A172 (cell line): Measurements from ENCODE around the gene CFAP119. TPM values are rescaled to one million over a fixed set of nuclear protein-coding genes. Genes with fewer than 3 reads are reported as not detected.
"Not testable (repeated sequence)": the region's sequence is repeated elsewhere in the genome, so short reads cannot be mapped to it uniquely, and the experiment has no call there.

ENCODE experiments used
- DNase-seq: peaks from one replicate; pipeline ENCODE4 v3.0.0-alpha.2; 2015; ENCODE audit warnings: low spot score
- total RNA-seq: library from RNA; depleted of rRNA; stranded (reverse); fragments of >200 nt; shearing (Covaris generic); gene quantifications from 2 replicates; pipeline ENCODE4 v1.2.3, GENCODE V29; 2014; rRNA removed

Gene CFAP119
- 6.5 and 10.5 TPM in 2 replicates for total RNA-seq

DNA sequence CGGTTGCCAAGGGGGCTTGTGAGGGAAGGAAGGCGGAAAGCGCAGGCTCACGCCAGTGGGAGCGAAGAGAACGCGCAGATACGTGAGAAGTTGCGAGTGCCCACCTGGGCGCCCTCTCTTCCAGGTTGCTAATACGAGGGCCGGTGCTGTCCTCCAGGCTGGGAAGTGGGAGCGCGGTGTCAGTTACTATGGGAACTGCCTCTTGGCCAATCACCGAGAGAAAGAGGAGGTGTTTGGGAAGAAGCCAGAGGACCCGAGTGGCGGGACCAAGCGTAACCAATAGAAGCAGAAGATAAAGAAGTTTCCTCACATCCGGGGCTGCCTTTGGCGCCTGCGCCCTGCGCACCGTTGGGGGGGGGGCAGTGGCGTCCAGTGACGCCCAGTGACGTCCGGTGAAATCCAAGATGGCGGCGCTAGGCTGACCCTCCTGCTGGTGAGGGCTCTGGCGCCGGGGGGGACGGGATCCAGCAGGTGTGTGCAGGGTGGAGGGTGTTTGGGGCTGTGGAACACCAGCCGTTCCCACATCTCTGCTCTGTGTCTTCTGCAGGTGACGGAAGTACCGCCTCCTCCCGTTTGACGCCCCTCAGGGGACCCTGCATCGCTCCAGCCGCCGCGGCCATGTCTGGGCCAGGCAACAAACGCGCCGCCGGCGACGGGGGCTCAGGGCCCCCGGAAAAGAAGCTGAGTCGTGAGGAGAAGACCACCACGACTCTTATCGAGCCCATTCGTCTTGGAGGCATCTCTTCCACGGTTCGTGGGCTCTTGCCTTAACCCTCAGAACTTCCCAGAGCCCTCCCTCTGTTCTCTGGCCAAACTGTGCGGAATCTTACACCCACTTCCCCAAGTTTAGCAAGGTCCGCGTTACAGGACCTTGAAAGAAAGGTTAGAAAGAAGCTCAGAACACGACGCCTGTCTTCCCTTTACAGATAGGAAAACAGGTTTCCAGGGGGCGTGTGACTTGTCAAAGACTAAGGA lies at the start of gene CFAP119, which contains the start of gene RNF40:
TSS of gene CFAP119 (minus strand) at position 135 of the 975 bp plus-strand sequence. CDS start 314 bp downstream, outside the sequence.
TSS of gene RNF40 (plus strand) at position 395 of the 975 bp plus-strand sequence. CDS start at position 619, 224 bp downstream.
- peak; percentile 99 for DNase-seq

DNA sequence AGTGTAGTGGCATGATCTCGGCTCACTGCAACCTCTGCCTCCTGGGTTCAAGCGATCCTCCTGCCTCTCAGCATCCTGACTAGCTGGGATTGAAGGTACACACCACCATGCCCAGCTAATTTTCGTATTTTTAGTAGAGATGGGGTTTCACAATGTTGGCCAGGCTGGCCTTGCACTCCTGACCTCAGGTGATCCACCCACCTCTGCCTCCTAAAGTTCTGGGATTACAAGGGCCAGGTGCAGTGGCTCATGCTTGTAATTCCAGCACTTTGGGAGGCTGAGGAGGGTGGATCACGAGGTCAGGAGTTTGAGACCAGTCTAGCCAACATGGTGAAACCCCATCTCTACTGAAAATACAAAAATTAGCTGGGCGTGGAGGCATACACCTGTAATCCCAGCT lies 47.8 kb upstream of the CFAP119 start:
- not testable (repeated sequence) for DNase-seq

DNA sequence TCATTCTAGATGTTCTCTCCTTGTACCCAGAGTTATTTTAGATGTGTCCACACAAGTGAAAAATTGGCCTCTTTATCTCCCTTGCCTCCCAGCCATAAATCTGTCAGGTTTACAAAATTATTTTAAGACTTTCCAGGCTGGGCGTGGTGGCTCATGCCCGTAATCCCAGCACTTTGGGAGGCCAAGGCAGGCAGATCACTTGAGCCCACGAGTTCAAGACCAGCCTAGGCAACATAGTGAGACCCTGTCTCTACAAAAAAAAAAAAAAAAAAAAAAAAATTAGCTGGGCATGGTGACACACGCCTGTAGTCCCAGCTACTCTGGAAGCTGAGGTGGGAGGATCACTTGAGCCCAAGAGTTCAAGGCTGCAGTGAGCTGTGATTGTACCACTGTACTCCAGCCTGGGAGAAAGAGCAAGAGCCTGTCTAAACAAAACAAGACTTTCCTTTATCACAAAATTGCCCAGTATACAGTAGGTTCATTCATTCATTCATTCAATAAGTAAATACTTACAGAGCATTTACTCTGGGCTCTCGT lies 47.1 kb upstream of the CFAP119 start:
- DNase-seq = not testable (repeated sequence)

GRCh38 chr16:30808146-30808545 lies 46.3 kb upstream of the CFAP119 start:
- DNase-seq = no peak

DNA sequence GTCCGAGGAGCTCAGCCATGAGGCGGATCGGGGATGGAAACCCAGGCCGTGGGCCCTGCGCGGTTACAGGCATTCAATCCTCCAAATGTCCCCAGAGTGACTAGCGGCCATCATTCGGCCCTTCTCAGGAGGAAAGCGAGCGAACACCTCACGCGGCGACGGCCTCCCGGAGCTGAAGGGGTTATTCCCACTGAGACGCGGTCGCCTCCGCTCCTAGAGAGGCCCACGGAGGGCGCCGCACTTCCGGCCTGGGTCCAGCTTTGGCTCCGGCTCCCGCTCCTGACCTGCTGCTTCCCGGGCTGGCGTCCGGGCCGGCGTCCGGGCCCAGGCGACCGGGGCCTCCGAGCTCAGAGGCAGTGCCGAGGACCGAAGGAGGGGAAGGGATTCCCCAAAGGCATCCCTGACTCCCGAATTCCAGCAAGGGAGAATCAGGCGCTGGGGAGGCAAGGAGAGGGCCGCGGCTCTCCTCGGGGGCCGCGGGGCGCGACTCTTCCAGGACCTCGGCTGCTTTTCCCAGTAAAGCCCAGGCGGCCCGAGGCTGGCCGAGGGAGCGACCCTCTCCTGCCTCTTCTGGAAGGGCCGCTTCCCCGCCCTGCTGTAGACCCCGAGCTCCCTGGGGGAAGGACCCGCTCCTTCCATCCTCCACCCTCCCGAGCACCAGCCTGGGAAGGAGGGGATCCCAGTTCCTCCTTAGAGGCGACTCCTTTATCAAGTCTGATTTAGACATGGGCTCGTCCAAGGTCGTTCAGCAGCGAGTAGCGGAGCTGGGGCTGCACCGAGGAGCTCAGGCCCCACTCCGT lies 43.7 kb upstream of the CFAP119 start:
- peak; percentile 71 for DNase-seq

GRCh38 chr16:30805056-30805369 lies 43.2 kb upstream of the CFAP119 start:
- DNase-seq = no peak

DNA sequence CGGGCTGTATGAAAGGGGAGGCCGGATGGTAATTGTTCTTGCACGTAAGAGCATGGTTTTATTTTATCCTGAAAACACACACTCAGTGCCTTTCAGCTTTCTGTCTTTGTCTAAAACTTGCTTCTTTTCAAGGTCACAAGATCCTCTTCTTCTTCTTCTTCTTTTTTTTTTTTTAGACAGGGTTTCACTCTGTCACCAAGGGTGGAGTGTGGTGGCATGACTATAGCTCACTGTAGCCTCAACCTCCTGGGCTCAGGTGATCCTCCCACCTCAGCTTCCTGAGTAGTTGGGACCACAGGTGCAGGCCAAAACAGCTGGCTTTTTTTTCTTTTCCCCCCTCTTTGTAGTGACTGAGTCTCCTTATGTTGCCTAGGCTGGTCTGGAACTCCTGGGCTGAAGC lies 41.1 kb upstream of the CFAP119 start:
- DNase-seq = no peak

- no peak for DNase-seq
Measured at GRCh38 chr16:30797670-30798309, 35.9 kb upstream of the CFAP119 start.

- DNase-seq = no peak
Measured at GRCh38 chr16:30794634-30795033, 32.8 kb upstream of the CFAP119 start.

DNA sequence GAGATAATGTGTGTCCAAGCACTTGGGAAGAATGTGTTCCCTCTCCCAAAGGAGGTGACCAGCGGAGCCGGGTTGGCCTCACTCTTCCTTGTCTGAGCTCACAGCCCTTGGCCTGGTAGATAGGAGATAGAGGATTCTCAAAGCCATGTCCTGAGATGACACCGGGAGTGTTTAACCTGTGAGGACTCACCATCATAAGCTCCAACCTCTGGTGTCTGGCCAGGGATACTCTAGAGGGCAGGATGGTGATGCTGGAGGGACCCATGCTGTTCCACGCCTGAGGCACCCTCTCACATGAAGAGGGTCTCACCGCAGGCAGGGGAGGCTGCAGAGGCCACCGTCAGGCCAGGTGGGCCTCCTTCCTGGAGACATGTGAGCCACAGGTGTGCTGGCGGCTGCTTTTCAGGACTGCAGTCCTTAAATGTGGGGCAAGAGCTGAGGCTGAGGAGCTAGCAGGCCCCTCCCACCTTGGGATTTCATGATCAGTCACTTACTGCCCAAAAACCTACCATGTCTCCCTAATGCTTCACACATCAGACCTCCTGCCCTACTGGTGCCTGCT lies 31.7 kb upstream of the CFAP119 start:
- no peak for DNase-seq

DNA sequence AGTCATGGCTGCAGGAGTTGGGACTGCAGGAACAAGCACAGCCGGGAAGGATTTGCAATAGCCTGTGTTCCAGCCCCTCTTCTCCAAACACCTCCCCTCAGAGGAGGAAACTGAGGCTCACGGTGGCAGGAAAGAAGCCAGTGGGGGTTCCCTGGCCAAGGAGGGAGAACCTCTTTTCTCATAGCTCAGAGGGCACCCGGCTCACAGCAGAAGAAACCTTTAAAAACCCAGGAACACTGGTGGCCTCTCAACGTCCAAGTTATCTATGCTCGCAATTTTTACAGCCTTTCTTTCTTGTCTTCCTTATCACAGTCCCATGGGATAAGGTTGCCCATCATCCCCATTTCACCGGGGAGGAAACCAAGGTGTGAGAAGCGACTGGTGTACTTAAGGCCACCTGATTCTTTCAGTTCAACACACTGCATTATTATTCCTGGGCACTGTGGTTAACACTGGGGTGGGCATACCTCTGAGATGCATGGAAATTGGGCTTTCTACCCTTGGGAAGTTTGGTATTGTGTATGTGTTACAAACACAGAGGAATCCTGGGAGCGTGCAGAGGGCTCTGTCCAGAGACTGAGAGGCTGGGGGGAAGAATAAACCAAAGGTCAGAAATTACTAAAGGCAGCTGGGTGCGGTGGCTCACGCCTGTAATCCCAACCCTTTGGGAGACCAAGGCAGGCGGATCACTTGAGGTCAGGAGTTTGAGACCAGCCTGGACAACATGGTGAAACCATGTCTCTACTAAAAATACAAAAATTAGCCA lies 25.9 kb upstream of the CFAP119 start:
- DNase-seq = no peak

DNA sequence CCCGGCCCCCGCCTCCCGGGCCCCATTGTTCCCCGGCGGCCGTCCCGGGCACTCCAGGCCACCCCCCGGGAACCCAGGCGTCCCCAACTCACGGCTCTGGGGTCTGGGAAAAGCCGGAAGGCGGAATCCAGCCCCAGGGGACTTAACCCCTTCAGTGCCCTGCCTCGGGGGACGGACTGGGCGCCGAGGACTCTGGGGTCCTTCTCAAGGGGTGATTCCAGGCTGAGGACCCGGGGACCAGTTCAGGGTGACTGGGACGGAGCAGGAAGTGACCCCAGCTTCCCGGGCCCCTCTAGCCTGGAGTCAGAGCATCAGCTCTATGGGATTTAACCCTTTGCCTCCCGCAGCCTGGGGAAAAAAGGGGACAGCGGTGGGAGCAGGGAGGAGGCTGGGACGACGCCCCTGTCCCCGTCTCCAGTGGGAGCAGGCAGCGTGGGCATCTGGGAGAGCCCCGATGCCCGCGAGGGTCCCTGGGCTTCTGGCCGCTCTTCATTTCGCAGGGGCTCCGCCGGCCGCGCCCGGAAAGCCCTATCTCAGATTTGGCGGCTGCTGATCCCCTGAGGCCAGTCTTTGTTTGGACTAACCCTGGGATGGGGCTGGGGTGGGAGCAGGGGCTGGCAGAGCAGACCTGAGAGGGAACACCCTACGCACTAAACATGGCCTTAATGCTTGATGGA lies 25.2 kb upstream of the CFAP119 start, which contains the start of gene ZNF629:
TSS of gene ZNF629 (minus strand) at position 270 of the 677 bp plus-strand sequence. CDS start 2,723 bp downstream, outside the sequence.
- DNase-seq = peak; percentile 58

GRCh38 chr16:30786115-30786935 lies 24.5 kb upstream of the CFAP119 start:
- DNase-seq = peak; percentile 32

DNA sequence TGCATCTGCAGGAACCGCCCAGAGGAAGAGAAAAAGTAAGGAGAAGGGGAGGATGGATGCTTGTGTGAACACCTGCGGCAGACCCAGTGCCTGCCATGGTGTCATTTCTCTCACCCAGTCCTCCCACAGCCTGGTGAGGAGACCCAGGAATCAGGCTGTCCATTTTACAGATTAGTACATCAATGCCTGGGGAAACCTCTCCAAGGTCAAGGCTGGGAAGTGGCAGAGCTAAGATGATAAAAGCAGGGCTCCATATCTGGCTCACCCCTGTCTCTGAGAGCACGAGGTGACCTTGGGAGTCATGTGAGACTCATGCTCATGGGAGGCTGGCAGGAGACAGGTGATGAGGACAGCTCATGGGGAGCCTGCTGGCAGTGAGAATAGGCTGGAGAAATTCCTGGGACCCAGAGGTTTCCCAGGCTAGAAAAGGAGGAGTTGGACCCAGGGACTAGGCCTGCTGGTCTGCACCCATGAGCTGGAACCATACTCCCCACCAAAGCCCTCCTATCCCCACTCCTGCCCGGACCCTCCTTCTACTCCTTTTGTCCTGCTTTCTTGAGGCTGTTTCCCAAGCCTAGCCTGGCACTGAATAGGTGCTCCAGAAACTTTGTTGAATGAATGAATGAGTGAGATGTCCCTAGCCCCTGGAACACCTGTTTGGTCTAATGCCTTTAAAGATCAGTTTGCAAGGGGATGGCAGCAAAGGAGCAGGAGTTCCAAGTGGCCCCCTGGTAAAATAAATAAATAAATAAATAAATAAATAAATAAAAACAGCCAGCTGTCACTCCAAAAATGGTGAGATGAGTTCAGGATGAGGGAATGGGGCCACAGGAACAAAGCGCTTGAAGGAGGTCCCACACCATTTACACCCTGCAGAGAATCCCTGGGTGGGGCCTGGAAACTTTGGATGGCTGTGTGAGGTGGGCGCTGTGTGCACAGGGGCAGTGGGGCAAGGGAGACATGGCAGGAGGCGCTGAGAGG lies 23.6 kb upstream of the CFAP119 start:
- no peak for DNase-seq

GRCh38 chr16:30784215-30784614 lies 22.4 kb upstream of the CFAP119 start:
- no peak for DNase-seq

GRCh38 chr16:30783280-30784109 lies 21.6 kb upstream of the CFAP119 start:
- DNase-seq = no peak
